NCI-H1930 (cell line): ENCODE measurements around the gene GNAS-AS1.
A peak's percentile ranks its signal among the peaks of the same experiment; 100 is the strongest.

Experiments
- DNase-seq, 2 experiments: peaks; one replicate each; lab custom pipeline; 2025; lab: John Stamatoyannopoulos, UW

GNAS-AS1 gene

DNA sequence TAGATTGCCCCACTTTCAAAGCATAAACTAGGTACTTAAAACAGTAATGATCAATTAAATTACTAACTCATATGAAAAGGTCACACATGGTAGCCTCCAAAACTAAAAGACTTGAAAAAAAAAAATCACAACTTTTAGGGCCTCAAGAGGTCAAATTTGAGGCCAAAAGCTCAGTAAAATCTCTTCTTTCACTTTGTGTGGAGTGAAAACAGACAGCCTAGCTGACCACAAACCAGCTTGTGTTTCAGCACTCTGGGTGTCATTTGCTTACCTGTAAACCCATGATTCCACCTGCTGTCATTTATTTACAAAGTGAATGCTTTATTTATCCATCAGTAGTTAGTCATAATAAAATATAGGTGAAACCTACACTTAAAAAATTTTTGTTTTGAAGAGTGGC, 35.8 kb upstream of the GNAS-AS1 start:
- no peak for DNase-seq

DNA sequence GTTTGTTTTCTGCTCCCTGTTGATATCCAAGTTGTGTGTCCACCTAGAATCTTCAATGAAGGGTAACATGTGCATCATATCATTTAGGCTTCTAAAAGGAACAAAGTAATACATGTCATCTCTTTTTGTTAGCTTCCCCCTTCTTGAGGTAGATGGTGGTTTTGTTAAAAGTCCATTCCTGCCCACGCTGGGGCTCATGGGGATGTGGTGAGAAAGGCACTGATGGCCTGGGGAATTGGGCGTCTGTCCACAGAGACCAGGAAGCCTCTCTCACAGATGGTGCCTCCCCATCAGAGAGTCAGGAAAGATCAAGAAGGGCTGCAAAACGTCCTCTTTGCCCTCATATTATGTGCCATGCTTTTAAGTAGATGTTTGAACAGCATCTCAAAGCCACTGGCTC, 34.3 kb upstream of the GNAS-AS1 start:
- no peak for DNase-seq

DNA sequence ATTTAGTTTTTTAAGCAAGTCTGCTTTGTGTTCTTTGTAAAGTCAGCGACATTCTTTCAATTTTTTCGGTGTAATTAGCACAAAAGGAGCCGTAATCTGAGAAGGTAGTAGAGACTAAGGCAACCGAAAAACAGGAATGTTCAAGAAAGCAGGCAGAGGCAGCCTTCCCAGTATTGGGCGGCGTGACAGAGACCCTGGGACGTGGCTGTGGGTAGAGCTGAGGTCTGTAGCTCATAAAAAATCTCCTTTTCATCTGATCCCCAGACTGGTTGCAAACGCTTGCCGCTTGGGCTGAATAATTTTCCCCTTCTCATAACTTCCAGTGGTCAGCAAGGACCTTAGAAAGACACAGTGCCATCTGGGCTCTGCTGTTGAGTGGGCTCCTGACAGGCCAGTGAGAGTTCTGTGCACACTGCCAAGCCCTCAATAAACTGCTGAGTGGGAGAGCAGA, 32.6 kb upstream of the GNAS-AS1 start:
- DNase-seq, result no peak

DNA sequence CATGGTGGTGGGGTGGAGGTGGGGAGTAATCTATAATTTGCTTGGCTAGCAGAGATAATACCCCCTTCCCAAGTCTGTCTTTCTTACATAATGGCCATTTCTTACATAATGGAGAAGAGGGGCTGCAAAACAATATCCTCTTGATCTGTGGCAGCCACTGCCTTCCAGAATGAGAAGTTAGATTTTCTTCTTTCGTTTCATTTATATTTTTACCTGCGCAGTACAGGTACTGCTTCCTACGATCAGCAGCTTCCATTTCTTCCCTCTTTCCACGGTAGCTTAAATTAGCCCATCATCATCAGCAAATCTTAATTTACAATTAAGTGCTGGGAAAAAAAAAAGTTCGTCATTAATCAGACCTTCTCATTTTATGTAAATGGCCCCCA, 32.0 kb upstream of the GNAS-AS1 start:
- no peak for DNase-seq

GRCh38 chr20:58880994-58881752, 30.5 kb upstream of the GNAS-AS1 start:
- DNase-seq, result no peak

DNA sequence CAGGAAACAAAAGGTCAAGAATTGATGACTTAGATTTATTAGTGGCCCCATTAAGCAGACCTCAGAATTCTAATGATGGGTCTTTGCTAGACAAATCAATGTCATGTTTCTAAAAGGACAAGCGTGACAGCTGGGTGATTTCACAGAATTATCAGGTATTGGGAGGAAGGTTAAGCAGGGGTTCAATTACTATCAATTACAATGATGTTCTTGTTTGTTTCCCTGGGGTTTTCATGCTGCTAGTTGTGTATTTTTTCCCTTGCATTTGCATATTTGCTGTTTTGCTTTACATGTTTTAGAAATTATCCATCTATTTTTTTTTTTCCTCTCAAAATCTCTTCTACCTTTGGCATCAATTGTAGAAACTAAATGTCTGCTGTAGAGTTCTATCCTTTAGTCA, 29.7 kb upstream of the GNAS-AS1 start:
- DNase-seq, result no peak

- DNase-seq, result no peak
Measured at GRCh38 chr20:58878399-58878798, 27.7 kb upstream of the GNAS-AS1 start.

DNA sequence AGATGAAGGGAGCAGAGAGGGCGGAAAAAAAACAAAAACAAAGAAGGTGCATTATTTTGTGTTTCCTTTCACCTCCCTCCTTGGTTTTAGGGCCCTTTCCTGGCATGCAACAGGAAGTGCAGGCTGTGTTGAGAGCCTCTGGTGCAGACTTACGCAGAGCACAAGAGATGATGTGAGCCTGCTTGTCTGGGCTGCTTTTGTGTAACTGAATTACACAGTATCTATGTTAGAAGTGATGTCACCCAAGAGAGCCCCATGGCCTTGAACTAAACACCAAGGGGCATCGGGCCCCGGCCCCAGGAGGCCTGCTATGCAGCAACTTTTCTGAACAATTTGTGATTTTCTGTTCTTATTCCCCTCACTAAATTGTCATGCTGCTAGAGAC, 27.3 kb upstream of the GNAS-AS1 start:
- DNase-seq, result no peak

- DNase-seq, result no peak
Measured at GRCh38 chr20:58877050-58877975, 26.6 kb upstream of the GNAS-AS1 start.

DNA sequence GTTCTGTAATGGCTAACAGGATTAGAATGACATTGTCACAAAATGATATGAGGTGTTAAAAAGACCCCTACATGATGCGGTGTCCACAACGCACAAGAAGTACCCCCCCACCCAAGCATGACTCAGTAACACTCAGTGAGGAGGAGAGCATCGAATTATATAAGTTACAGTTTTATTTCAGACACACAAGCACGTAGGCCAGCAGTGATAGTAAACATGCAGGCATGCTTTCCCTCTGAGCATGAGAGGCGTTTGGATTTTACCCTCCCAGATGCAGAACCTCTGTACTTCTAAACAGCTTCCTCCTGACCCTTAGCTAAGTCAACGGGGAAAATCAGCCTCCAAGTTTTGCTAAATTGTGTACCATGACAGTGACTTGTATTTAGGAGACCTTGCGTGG, 25.7 kb upstream of the GNAS-AS1 start:
- DNase-seq, result no peak

DNA sequence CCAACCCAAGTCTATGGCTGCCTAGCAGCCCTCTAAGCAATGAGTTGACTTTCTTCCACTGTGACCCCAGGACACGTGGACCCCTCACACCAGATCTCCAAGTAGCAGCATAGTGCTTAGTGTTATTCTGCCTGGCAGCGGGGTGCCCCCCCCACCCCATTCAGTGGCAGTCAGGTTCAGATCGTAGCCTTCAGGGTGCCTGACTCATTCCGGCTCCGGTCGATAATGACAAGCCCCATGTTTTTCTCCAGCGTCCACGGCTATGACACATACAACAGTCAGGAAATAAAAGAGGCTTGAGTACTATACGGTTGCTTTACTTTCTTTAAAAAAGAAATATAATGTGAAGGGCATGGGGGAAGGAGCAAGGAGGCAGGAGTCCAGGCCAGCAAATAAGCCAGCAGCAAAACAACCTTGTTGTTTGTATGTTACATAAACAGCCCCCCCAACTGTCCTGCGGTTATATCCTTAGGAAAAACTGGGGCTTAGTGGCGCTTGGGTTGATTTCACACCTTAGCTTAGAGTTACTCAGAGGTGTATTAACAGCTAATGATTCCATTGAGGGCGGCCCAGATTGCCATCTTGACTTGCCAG, 24.9 kb upstream of the GNAS-AS1 start:
- no peak for DNase-seq

DNA sequence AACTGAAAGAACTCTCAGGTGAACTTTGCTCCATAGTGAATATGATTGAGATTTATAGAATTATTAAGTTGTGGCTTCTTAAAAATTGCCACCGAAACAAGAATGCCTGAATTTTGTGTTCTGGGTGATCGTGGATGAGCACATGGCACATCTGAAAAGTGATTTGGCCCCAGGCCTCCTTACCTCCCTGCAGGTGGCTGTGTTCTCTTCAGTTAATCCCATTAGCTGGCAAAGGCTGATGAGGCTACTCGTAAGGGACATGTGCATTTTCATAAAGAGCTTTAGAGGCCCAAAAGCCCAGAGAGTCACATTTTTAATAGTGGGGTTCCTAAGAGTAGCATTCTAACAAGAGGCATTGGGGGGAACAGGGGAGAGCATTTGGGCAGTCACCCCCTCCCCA, 24.4 kb upstream of the GNAS-AS1 start:
- no peak for DNase-seq

DNA sequence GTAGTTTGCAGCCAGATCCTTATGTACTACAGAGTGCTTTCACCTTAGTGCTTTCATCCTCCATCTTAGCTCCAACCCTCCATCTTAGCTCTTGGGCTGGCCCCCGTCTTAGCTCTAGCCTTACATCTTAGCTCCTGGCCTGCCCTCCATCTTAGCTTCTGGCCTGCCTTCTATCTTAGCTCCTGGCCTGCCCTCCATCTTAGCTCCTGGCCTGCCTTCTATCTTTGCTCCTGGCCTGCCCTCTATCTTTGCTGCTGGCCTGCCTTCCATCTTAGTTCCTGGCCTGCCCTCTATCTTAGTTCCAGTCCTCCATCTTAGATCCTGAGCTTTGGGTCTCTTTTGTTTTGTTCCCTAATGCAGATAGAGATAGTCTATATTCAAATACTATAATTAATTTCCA, 23.8 kb upstream of the GNAS-AS1 start:
- DNase-seq, result no peak

DNA sequence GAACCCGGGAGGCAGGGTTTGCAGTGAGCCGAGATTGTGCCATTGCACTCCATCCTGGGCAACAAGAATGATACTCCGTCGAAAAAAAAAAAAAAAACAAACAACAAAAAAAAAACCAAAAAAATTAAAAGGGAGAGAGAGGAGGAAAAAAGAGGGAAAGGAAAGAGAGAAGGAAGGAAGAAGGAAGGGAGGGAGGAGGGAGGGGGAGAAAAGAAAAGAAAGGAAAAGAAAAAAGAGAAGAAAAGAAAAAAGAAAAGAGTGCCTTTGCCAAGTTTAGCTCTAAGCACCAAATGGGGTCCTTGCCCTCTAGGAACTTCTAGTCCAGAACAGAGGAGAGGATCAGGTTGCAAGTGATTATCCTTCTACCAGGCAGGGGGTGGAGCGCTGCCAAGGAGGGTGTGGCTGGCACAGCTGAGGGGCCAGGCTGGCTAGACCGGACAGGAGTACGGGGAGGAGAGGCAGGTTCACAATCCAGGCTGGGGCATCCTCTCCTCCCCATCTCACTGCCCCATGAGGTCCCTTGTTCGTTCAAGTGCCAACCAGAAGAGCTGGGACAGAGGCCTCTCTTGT, 20.9 kb upstream of the GNAS-AS1 start:
- no peak for DNase-seq

DNA sequence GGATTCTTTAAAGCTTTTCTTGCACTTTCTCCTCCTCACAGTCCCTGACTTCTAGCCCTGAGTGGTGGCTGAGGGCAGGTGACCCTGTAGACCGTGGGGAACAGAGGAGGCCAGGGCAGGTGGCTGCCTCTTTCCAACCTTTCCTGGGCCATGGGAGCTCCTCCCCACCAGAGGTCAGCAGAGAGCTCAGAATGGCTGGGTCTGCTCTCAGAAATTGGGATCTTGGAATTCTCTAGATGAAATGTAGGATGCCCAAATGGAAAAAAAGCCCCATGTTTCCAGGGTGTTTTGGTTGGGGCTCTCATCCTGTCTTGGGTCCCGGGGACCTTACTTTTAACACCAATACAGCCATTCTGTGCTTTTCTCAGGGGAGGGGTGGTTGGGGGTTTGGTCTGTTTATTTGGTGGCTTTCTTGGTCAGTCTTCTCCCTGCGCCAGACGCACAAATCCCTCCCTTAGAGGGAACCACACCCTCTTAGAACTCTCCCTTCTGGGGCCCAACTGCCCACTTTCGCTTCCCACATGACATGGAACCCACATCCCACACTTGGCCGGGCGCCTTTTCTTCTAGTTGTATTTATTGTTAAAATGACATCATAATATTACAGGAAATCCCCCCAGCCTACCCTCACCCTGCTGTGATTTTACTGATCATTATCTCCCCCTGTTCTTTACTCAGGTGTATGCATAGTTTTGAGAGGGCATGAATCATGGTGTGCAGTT, 19.8 kb upstream of the GNAS-AS1 start:
- DNase-seq, result peak; percentile 38 to 75

- no peak for DNase-seq
Measured at GRCh38 chr20:58869662-58870227, 19.0 kb upstream of the GNAS-AS1 start.

DNA sequence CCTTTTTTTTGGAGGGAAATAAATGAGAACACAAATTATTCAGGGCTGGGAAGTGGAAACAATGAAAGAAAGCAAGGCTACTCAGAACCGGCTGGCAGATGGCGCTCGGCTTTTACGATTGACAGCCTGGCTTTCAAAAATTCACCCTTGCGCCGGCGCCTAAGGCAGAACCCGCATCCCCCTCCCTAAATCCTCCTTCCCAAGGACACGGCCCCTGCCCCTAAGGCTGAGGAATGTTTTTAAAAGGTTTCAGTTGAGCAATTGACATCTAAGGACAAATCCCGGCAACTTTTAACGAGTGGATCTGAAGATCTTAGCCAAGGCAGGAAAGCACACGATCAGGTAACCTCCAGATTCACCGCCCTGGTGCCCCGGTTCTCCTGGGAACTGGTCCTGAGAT, 18.1 kb upstream of the GNAS-AS1 start:
- DNase-seq, result no peak

DNA sequence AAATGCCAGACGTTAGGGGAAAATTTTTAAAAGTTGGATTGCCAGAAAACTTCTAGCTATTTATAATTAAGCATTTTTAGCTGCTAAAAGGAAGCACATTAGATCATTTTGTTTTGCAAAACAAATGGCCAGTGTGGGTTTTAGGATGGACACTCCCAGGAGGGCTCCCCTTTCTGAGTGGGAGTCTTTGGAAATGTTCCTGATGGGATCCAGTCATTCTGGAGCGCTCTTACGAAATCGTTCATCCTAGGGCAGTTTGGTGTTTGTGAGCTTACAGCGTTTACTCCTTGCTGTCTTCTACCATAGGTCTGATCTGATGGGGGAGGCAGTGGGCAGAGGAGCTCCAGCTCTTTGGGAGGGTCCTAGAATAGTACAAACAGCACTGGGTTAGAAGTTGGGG, 16.5 kb upstream of the GNAS-AS1 start:
- DNase-seq, result no peak

GRCh38 chr20:58865843-58866242, 15.1 kb upstream of the GNAS-AS1 start:
- DNase-seq, result no peak

DNA sequence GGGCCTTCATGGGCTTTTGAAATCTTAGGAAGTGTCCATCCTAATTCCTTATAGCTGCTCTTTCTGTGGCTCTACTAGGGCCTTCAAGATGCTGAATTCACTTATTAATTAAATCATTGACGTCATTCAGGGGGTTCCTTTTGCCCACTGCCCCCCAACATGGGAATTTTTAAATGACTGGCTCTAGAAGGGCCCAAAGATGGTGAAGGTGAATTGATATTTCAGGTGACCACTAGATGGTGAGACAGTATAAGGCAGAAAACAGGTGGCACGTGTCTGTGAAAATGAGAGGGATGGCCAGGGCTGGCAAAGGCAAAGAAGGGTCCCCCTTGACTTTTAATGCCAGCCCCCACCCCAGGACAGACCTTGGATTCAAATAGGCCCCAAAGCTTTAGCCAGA, 13.6 kb upstream of the GNAS-AS1 start:
- DNase-seq, result peak in 1 of 2 experiments; percentile 15

DNA sequence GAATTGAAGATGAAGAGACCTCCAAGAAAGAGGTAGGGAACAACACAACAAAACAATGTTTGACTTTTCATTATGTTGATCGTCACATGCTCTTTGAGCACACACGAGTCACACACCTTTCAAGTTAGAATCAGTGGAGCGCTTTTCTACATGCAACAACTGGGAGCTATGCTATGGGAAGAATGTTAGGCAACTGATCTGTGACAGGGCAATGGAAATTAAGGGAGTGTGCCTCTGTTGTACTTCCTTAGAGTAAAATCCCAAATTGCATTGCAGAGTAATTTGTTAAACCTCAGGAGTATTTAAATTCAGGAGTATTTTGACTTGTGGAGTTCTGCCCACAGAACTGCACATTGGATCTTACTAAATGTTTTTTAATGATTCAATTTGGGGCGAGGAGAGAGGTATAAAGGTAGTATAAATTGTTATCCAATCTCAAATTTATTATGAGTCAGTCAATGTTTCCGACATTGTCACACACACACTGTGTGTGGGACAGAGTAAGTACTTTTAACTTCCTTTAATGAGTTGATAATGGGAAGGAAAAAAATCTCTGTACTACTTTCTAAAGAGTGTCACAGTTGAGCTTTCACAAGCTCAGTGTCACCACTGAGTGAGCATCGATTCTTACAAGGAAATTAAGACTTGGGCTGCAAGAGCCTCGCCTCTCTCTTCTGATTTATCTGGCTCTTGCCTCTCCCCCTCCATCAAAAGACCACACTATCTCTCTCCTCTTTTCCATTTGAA, 12.5 kb upstream of the GNAS-AS1 start:
- DNase-seq, result no peak
